Smooth muscle cell (in vitro differentiated cells): Measurements from ENCODE around the gene NFATC2. TPM values are rescaled to one million over a fixed set of nuclear protein-coding genes. Genes with fewer than 3 reads are reported as not detected.
A peak's percentile ranks its signal among the peaks of the same experiment; 100 is the strongest.

ENCODE experiments used
- DNase-seq: peaks from one replicate; lab custom pipeline; 2025; ENCODE audit not compliant: unreplicated experiment; lab: John Stamatoyannopoulos, UW
- H2AFZ ChIP-seq: fragments of 200-600 bp; sonication (generic); 2 replicates; pipeline ENCODE4 v1.6.0; 2016; ENCODE audit warnings: antibody characterized with exemption, low read depth, mild to moderate bottlenecking
- H3F3A ChIP-seq: fragments of 200-600 bp; sonication (generic); 2 replicates; pipeline ENCODE4 v1.6.0; 2017; ENCODE audit warnings: antibody characterized with exemption, low read depth
- H3K27ac ChIP-seq: fragments of 200-600 bp; sonication (generic); 2 replicates; pipeline ENCODE4 v1.5.1; 2016; ENCODE audit warnings: low read depth, mild to moderate bottlenecking
- H3K27me3 ChIP-seq: fragments of 200-600 bp; sonication (generic); 2 replicates; pipeline ENCODE4 v1.6.1; 2016; ENCODE audit warnings: low read depth, mild to moderate bottlenecking
- H3K36me3 ChIP-seq: fragments of 200-600 bp; sonication (generic); 2 replicates; pipeline ENCODE4 v1.5.1; 2016; ENCODE audit warnings: low read depth
- H3K4me1 ChIP-seq: fragments of 200-600 bp; sonication (generic); 2 replicates; pipeline ENCODE4 v1.5.1; 2016; ENCODE audit warnings: low read depth
- H3K4me2 ChIP-seq: fragments of 200-600 bp; sonication (generic); 2 replicates; pipeline ENCODE4 v1.6.0; 2016; ENCODE audit warnings: mild to moderate bottlenecking
- H3K4me3 ChIP-seq: fragments of 200-600 bp; sonication (generic); 2 replicates; pipeline ENCODE4 v1.5.1; 2016; ENCODE audit warnings: mild to moderate bottlenecking
- H3K79me2 ChIP-seq: fragments of 200-600 bp; sonication (generic); 2 replicates; pipeline ENCODE4 v1.6.0; 2016; ENCODE audit warnings: low read depth, mild to moderate bottlenecking
- H3K9ac ChIP-seq: fragments of 200-600 bp; sonication (generic); 2 replicates; pipeline ENCODE4 v1.6.0; 2016; ENCODE audit warnings: low read depth
- H3K9me3 ChIP-seq: fragments of 200-600 bp; sonication (generic); replicated peaks from 2 replicates; pipeline ENCODE4 v1.5.1; 2016; ENCODE audit warnings: low read depth
- H4K20me1 ChIP-seq: fragments of 200-600 bp; sonication (generic); 2 replicates; pipeline ENCODE4 v1.6.0; 2016; ENCODE audit warnings: low read depth
- CTCF ChIP-seq: fragments of 200-600 bp; sonication (generic); IDR thresholded peaks from 2 replicates; pipeline ENCODE4 v1.5.1; 2017; ENCODE audit warnings: borderline replicate concordance, mild to moderate bottlenecking, antibody characterized with exemption; ENCODE audit not compliant: insufficient read depth, poor library complexity, severe bottlenecking
- WGBS: methylation state at CpG from one replicate; pipeline ENCODE4 v1.1.7; 2016; ENCODE audit warnings: low lambda C conversion rate; 5-methylcytosine and 5-hydroxymethylcytosine counted together
- polyA plus RNA-seq: library from polyadenylated mRNA; unstranded; fragments of >200 nt; fragmentation: Nextera tagmentation; extraction: Ambion mirVana; gene quantifications from 2 replicates; pipeline ENCODE4 v1.2.1, GENCODE V29; 2016
- total RNA-seq: library from RNA; depleted of rRNA; stranded (reverse); fragments of >200 nt; gene quantifications from 2 replicates; pipeline ENCODE4 v1.2.3, GENCODE V29; 2014

The NFATC2 gene
- total and polyA plus RNA-seq, 2 experiments from 2014 or later, result 5.8 to 8.4 TPM

GRCh38 chr20:51350941-51351631 lies 191.4 kb downstream of the NFATC2 start:
- TF ChIP-seq CTCF, result no peak
- WGBS, result 16% methylated on average over 6 of the region's 6 CpGs
- Histone ChIP-seq H3K79me2 (no peaks in the 10 kb centered on the region), H3K27me3 (no peaks in the 10 kb centered on the region), H3K27ac (peak overlapping the region; percentile 95), H3K4me3 (no peak overlapping the region), H3K9ac (peak overlapping the region; percentile 73), H3F3A (peaks cover 18% of the 10 kb centered on the region), H3K36me3 (no peaks in the 10 kb centered on the region), H2AFZ (no peak overlapping the region), H3K4me1 (peaks cover 4% of the 10 kb centered on the region), H3K9me3 (no peaks in the 10 kb centered on the region), H3K4me2 (peak overlapping the region; percentile 72), H4K20me1 (no peaks in the 10 kb centered on the region)
- DNase-seq, result no peak

GRCh38 chr20:51348876-51349275 lies 193.6 kb downstream of the NFATC2 start:
- 81% methylated on average over 4 of the region's 4 CpGs for WGBS
- Histone ChIP-seq H3F3A (peaks cover 22% of the 10 kb centered on the region), H3K79me2 (no peaks in the 10 kb centered on the region), H3K4me3 (no peak overlapping the region), H3K27me3 (no peaks in the 10 kb centered on the region), H3K36me3 (no peaks in the 10 kb centered on the region), H3K9ac (no peak overlapping the region), H3K27ac (no peak overlapping the region), H3K4me2 (no peak overlapping the region), H3K9me3 (no peaks in the 10 kb centered on the region), H3K4me1 (peaks cover under 1% of the 10 kb centered on the region), H2AFZ (no peak overlapping the region), H4K20me1 (no peaks in the 10 kb centered on the region)
- DNase-seq, result no peak
- TF ChIP-seq CTCF, result no peak

DNA sequence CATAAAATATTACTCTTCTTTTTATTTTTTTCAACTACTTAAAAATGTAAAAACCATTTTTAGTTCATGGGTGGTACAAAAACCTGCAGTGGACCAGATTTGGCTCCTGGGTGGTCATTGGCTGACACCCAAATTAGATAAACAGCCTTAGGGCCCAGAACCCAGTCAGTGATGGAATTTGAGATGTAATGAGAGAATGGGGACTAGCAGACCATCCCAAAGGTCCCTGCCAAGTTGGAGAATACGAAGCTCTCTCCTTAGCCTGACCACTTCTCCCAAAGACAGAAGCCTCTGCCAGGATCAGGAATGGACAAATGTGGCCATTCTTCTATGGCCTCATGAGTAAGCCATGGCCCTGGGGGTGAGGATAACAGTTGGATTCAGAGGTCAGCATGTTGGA lies 194.7 kb downstream of the NFATC2 start:
- no peak for TF ChIP-seq CTCF
- 94% methylated on average over 1 of the region's 1 CpG for WGBS
- no peak overlapping the region for H3K9ac ChIP-seq
- no peak overlapping the region for H2AFZ ChIP-seq
- no peaks in the 10 kb centered on the region for H3K4me1 ChIP-seq
- H3K36me3 ChIP-seq, result no peaks in the 10 kb centered on the region
- no peak overlapping the region for H3K4me2 ChIP-seq
- no peaks in the 10 kb centered on the region for H3K79me2 ChIP-seq
- no peak overlapping the region for H3K4me3 ChIP-seq
- H3F3A ChIP-seq, result peaks cover 19% of the 10 kb centered on the region
- no peak for DNase-seq
- no peak overlapping the region for H3K27ac ChIP-seq
- H3K27me3 ChIP-seq, result no peaks in the 10 kb centered on the region
- H4K20me1 ChIP-seq, result no peaks in the 10 kb centered on the region
- H3K9me3 ChIP-seq, result no peaks in the 10 kb centered on the region
